Osteocyte (in vitro differentiated cells): ENCODE data around the gene PLVAP. TPM values are rescaled to one million over a fixed set of nuclear protein-coding genes. Genes with fewer than 3 reads are reported as not detected.

ENCODE experiments used
- DNase-seq: peaks from one replicate; pipeline ENCODE4 v3.0.0; 2021; ENCODE audit warnings: mixed read lengths; ENCODE audit not compliant: unreplicated experiment; ENCODE audit errors: extremely low spot score
- H3K27ac Mint-ChIP-seq: one replicate; pipeline ENCODE4 v1.8.0; 2021; ENCODE audit warnings: mild to moderate bottlenecking, mixed read lengths; ENCODE audit not compliant: unreplicated experiment
- H3K27me3 Mint-ChIP-seq: one replicate; pipeline ENCODE4 v1.8.0; 2021; ENCODE audit warnings: mixed read lengths; ENCODE audit not compliant: unreplicated experiment
- H3K36me3 Mint-ChIP-seq: one replicate; pipeline ENCODE4 v1.8.0; 2021; ENCODE audit warnings: mixed read lengths; ENCODE audit not compliant: unreplicated experiment
- H3K4me1 Mint-ChIP-seq: one replicate; pipeline ENCODE4 v1.8.0; 2021; ENCODE audit warnings: mixed read lengths; ENCODE audit not compliant: unreplicated experiment
- H3K4me3 Mint-ChIP-seq: one replicate; pipeline ENCODE4 v1.8.0; 2021; ENCODE audit warnings: mild to moderate bottlenecking, moderate library complexity, mixed read lengths; ENCODE audit not compliant: unreplicated experiment
- H3K9me3 Mint-ChIP-seq: one replicate; pipeline ENCODE4 v1.8.0; 2021; ENCODE audit warnings: mixed read lengths; ENCODE audit not compliant: unreplicated experiment
- total RNA-seq: library from RNA; stranded (reverse); gene quantifications from 2 replicates; pipeline ENCODE4 v1.2.1, GENCODE V29; 2021
- TF ChIP-seq, protein P1 (sequence below): fragments of 200-600 bp; sonication (generic); IDR thresholded peaks from 2 replicates; pipeline ENCODE4 v1.5.0; 2021; ENCODE audit warnings: antibody characterized with exemption, mild to moderate bottlenecking, moderate library complexity

The PLVAP gene
- total RNA-seq, 1 donor from 2014 or later, result not detected

GRCh38 chr19:17332360-17332676 lies 44.8 kb downstream of the PLVAP start:
- Mint-ChIP-seq H3K27me3 (no peaks in the 10 kb centered on the region), H3K9me3 (no peaks in the 10 kb centered on the region), H3K27ac (no peak overlapping the region), H3K4me3 (no peak overlapping the region), H3K36me3 (no peaks in the 10 kb centered on the region), H3K4me1 (peaks cover 17% of the 10 kb centered on the region)
- TF ChIP-seq, protein P1, sequence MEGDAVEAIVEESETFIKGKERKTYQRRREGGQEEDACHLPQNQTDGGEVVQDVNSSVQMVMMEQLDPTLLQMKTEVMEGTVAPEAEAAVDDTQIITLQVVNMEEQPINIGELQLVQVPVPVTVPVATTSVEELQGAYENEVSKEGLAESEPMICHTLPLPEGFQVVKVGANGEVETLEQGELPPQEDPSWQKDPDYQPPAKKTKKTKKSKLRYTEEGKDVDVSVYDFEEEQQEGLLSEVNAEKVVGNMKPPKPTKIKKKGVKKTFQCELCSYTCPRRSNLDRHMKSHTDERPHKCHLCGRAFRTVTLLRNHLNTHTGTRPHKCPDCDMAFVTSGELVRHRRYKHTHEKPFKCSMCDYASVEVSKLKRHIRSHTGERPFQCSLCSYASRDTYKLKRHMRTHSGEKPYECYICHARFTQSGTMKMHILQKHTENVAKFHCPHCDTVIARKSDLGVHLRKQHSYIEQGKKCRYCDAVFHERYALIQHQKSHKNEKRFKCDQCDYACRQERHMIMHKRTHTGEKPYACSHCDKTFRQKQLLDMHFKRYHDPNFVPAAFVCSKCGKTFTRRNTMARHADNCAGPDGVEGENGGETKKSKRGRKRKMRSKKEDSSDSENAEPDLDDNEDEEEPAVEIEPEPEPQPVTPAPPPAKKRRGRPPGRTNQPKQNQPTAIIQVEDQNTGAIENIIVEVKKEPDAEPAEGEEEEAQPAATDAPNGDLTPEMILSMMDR, result no peak
- DNase-seq, result no peak

DNA sequence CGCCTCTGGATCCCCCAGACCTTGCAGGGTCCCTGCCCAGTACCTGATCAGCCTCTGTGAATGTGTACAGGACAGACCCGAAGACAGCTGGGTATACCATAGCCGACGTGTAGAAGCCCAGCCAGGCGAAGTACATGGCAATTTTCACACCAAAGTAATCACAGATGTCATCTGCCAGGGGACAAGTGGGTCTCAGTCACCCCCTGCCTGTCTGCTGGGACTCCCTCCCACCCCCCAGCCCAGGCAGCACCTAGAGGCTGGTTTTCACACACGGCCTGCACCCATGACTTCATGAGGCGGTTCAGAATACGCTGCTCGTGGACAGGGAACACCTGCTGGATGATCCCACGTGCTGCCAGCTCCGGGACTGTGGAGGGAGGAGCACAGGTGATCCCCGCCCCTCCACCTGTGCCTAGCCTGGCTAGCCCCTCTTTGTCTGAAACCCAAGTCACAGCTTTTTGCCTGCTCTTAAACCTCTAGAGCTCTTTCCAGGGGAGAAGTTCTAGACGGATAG lies 46.0 kb downstream of the PLVAP start:
- Mint-ChIP-seq H3K4me3 (no peak overlapping the region), H3K27ac (no peak overlapping the region)

DNA sequence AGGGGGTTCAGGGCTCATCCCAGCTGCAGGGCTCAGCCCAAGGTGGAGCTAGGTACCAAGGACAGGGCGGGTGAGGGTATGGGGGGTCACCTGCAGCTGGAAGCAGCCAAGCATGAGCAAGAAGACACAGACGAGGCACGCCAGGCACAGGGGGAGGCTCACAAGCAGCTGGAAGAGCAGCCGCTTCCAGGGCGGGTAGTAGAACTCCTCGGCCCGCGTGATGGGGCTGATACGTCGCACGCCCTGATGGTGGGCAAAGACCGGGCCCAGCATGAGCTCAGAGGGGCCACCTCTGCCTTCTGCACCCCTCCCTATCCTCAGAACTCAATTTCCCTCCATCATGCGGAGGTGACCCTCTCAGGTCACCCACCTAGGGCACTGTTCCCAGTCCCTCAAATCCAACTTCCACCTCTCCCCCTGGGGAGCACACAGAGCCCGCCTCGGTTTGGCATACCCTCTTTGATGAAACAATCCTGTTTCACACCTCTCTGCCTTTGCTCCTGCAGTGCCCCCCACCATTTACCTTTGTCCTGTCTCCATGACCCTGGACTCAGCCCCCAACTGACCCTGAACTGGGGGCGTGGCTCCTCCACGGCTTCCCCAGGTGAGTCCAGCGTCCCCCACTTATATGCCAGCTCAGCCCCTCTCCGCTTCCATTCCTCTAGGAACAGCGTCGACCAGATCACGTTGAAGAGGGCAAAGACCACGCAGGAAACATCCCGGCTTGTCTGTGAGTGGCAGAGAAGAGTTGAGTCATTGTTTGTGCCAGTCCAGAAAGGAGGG lies 46.7 kb downstream of the PLVAP start:
- TF ChIP-seq, protein P1, result no peak
- Mint-ChIP-seq H3K4me3 (no peak overlapping the region), H3K9me3 (no peaks in the 10 kb centered on the region), H3K27ac (no peak overlapping the region), H3K36me3 (no peaks in the 10 kb centered on the region), H3K4me1 (peaks cover 13% of the 10 kb centered on the region), H3K27me3 (no peaks in the 10 kb centered on the region)
- DNase-seq, result no peak

More for the DNA sequence above, 46.0 kb downstream of the PLVAP start:
- H3K4me1 Mint-ChIP-seq, result peaks cover 15% of the 10 kb centered on the region
- TF ChIP-seq, protein P1, result no peak
- no peaks in the 10 kb centered on the region for H3K36me3 Mint-ChIP-seq
- no peaks in the 10 kb centered on the region for H3K27me3 Mint-ChIP-seq
- DNase-seq, result no peak
- no peaks in the 10 kb centered on the region for H3K9me3 Mint-ChIP-seq

DNA sequence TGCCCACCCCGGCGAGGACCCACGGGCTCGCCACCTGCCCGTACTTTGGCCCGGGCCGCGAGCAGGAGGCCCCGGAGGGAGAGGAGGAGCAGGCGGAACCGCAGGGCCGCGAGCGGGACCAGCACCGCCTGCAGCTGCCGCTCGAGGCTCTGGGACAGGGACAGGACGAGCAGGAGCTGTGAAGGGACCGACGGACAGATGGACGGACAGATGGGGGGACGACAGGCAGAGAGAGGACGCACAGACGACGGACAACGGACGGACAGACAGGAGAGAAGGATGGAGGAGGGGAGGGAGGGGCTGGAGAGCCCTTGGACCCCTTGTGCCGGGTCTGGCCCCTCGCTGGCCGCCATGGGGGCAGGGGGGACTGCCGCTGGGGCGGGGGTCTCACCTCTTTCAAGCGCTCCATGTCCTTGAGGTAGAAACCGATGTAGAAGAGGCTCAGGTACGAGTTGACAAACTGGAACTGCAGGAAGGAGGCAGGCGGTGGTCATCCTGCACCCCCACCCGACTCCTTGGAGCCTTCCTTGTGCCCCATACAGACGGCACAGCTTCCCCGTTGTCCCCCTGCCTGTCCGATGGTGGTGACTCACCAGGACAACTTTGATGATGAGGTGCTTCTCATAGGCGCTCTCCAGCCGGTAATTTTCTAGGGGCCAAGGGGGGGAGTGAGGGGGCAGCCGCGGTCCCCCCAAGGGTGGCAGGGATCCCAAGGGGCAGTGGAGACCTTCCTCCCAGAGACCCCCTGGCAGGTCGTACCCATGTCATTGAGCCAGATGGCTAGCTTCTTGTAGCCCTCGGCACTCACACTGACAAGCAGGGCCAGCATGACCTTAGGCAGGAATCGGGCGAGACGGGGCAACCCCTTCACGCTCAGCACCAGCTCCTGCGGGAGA lies 47.5 kb downstream of the PLVAP start:
- Mint-ChIP-seq H3K9me3 (no peaks in the 10 kb centered on the region), H3K27ac (no peak overlapping the region), H3K4me1 (peaks cover 5% of the 10 kb centered on the region), H3K36me3 (no peaks in the 10 kb centered on the region), H3K4me3 (no peak overlapping the region), H3K27me3 (no peaks in the 10 kb centered on the region)
- no peak for DNase-seq
- TF ChIP-seq, protein P1, result no peak
